GM18907 (cell line): ENCODE measurements around the gene UXS1.

ENCODE experiments used
- ATAC-seq: cut with Tn5 transposase; IDR thresholded peaks from one replicate; pipeline ENCODE4 v1.9.1; 2021; ENCODE audit warnings: mild to moderate bottlenecking, moderate library complexity; ENCODE audit not compliant: unreplicated experiment

Gene UXS1

GRCh38 chr2:106054880-106055655, 139.0 kb downstream of the UXS1 start:
- no peak for ATAC-seq

GRCh38 chr2:106054321-106054720, 139.8 kb downstream of the UXS1 start:
- no peak for ATAC-seq

GRCh38 chr2:106053581-106053980, 140.5 kb downstream of the UXS1 start:
- no peak for ATAC-seq

- ATAC-seq, result no peak
Measured at GRCh38 chr2:106053116-106053515, 141.0 kb downstream of the UXS1 start.

- ATAC-seq, result no peak
Measured at GRCh38 chr2:106044859-106045258, 149.2 kb downstream of the UXS1 start.

DNA sequence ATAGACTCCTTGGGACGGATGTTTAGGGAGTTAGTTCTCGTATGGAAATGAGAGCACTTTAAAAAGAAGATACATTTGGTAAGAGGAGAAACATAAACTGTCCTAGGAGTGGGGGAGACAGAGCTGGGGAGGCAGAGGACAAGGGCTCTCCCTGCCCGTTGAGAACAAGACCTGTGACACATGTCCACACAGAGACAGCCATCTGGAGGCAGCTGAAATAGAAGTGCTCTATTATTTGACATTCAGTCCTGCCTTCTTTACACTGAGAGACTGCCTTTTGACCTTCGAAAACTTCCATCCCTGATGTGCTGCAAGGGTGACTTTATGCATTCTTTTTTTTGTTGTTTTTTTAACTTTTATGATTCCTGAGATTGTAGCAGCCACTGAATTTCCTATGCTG, 150.1 kb downstream of the UXS1 start:
- no peak for ATAC-seq
